HG03520 (cell line): Measurements from ENCODE around the gene EYA3.

Experiments used
- ATAC-seq: cut with Tn5 transposase; IDR thresholded peaks from one replicate; pipeline ENCODE4 v1.9.1; 2021; ENCODE audit warnings: mild to moderate bottlenecking, moderate library complexity; ENCODE audit not compliant: unreplicated experiment

EYA3 gene

DNA sequence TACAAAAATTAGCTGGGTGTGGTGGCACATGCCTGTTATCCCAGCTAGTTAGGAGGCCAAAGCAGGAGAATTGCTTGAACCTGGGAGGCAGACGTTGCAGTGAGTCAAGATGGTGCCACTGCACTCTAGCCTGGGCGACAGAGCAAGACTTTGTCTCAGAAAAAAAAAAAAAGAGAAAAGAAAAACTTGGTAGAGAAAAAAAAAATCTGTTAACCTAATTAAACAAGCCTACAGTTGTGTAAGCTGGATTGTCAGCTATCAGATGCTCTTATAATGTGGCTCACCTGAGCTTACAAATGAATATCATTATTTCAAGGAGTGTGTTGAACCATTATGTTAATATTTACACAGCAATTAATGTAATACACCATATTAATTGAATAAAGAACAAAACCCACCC, 26.4 kb upstream of the EYA3 start:
- ATAC-seq = no peak

DNA sequence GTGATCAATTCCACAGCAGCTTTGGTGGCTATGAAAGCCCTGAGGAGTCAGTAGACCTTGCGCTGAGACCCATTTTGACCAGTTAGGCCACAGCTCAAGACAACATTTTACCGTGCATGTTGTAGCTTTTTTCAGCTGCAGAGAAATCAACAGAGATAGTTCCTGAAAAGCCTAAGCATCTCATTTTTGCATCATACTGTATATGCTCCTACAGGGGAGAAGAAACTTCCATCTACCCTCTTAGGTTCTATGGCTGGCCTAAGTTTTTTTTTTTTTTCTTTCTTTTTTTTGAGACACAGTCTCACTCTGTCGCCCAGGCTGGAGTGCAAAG, 24.8 kb upstream of the EYA3 start:
- no peak for ATAC-seq

DNA sequence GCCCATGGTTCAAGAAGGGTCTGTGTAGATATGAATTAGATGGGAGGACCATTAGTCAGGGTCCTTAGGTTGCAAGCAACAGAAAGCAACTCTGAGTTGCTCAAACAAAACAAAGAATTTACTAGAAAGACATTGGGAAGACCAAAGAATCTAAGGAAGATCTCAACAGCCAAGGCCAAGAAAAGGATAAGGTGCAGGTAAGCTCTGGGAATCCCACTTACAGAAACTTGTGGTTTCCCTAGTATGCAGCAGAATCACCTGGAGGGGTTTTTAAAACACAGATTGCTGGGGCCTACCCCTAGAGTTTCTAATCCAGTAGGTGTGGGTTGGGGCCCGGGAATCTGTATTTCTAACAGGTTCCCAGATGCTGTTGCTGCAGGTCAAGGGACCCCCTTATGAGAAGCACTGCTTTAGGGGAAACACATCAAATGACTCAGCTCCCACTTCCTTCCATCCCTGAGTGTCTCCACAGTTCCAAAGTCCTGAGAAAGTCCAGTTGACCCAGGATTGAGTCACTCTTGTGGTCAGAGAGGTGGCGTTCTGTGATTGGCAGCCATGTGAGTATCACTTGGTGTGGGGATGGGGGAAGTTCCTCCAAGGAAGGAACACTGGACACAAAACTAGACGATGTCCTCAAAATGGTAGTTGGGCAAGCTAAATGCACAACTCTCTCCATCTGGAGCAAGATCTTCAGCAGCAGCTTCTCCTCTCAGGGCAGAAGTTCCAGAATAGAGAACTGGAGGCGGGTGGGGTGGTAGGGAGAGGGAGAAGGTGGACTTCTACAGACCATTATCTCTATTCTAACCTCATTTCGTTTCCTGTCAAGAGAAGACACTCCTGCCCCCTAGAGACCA, 24.2 kb upstream of the EYA3 start:
- no peak for ATAC-seq

DNA sequence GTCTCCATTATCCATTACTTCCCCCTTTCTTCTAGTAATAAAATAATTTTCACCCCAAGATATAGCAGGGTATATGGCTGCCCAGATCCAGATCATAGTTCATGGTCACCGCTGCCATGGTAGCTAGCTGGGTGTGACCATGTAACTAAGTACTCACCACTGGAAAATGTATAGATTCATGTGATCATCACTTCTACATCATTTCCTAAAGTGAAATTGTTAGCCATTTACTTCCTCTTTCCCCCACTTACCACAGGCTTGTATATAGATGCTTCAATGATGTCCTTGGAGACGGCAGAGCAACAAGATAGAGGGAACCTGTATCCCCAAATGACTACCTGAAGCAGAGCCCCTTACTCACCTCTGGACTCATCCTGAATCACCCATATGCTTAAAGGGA, 22.7 kb upstream of the EYA3 start:
- ATAC-seq = no peak

DNA sequence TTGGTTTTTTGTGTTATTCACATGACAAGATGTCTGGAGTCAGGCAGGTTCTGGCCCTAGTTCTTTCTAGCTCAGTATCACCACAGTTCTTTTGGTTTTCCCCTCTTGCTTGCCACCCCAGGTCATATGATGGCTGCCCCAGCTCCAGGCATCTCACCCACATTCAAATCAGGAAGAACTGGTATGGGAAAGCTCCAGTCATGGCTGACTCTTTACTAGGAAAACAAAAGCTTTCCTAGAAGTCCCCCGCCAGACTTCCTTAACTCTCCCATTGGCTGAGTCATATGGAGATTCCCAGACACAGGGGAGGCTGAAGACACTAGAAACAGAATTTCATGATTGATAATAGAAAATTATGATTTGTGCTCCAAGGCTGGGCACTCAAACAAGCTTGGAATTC, 22.1 kb upstream of the EYA3 start:
- ATAC-seq = no peak

DNA sequence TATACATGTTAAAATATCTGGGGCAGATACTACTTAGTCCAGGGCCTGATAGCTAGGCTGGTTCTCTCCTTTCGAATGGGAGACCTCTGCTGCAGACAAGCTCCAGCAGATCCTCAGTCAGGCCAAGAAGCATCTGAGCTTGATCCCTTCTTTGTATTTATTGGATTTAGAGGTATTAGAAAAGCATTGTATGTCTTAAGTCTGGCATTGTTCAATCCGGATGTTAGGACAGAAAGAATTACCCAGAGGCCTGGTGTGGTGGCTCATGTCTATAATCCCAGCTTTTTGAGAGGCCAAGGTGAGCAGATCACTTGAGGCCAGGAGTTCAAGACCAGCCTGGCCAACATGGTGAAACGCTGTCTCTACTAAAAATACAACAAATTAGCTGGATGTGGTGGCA, 21.2 kb upstream of the EYA3 start:
- ATAC-seq = no peak

DNA sequence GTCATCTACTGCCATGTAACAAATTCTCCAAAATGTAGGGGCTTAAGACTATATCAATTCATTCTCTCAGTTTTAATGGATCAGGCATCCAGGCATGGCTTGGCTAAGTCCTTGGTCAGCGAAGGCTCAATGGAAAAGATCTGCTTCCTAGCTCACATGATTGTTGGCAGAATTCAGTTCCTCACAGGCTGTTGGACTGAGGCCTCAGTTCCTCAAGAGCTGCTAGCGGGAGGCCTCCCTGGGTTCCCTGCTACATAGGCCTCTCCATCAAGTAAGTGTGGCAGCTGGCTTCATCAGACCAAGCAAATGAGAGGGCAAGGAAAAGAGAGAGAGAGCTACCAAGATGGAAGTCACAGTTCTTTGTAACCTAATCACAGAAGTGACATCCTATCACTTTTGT, 19.6 kb upstream of the EYA3 start:
- no peak for ATAC-seq

DNA sequence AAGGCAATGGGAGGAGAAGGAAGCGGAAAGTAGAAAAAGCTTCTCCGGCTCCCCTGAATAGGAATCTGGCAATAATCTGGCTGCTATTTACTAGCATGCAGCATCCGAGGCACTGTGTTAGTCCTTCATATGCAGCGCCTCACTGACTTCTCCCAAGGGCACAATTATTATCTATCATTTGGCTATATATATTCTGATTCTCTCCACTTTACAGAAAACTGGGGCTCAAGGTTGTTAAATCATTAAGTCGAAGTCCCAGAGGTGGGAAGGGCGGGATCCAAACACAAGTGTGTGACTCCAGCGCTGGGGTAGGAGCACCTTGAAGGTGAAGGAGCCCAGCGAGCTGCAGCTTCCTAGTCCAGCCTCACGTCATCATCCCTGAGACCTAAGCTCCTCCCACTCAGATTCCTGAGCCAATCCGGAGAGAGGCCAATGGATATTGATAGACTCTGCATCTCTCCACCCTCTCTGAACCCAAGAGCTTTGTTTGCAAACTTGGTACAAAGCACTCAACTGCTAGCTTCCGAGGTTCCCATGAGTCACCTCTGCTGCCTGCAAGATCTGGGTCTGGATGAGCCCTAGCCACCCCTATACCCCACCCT, 16.6 kb upstream of the EYA3 start:
- no peak for ATAC-seq

DNA sequence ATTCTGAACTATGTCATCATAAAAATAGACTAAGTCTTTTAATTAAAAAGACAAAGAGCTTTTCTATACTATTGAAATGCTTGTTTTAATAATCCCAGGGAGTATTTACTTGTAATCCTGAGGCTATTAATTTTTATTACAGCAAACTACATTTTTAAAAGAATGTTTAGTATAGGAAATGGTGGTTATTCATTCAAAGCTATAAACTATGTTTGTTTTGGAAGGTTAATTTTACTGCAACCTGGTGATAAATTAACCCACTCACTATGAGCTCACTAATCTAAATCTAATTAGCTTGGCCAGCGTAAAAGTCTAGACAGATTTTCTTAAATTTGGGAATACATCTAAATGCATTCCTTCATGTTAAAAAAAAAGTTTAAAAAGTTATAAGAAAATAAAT, 13.8 kb upstream of the EYA3 start:
- ATAC-seq = no peak

DNA sequence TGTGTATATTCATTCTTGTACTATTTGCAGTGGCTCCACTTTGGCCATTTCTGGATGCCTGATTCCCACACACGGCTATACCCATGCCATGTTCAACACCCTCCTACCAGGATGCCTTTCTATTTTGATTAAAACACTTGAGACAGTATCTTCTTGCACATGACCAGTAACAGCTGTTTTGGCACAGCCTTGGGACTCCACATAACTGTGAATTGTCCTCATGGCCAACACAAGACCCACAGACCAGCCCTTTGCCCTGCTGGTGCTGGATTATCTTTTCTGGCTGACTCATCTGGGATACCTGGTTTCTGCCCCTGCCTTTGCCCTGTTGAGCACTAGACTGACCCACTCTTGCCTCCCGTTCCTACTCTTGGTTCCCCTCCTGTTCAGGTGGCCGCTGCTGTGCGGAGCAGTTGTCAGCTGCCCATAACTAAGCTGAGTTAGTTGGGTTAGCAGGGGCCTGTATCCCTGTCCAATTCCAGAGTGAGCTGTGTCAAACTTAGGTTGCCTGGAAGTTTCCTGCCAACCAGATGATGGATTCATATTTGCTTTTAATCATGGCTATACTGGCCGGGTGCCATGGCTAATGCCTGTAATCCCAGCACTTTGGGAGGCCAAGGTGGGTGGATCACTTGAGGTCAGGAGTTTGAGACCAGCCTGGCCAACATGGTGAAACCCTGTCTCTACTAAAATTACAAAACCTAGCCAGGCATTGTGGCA, 10.8 kb upstream of the EYA3 start:
- ATAC-seq = no peak

DNA sequence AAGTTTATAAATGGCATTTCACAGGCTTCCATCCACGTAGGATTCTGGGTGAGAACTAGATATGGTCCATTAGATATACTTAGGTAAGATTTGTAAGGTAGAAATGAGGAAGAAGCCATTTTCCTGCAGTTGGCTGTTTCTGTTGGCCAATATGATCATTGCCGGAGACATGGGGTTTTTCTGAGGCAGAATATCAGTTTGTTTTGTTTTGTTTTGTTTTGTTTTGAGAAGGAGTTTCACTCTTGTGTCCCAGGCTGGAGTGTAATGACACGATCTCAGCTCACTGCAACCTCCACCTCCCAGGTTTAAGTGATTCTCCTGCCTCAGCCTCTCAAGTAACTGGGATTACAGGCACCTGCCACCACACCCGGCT, 8.7 kb upstream of the EYA3 start:
- ATAC-seq = no peak

DNA sequence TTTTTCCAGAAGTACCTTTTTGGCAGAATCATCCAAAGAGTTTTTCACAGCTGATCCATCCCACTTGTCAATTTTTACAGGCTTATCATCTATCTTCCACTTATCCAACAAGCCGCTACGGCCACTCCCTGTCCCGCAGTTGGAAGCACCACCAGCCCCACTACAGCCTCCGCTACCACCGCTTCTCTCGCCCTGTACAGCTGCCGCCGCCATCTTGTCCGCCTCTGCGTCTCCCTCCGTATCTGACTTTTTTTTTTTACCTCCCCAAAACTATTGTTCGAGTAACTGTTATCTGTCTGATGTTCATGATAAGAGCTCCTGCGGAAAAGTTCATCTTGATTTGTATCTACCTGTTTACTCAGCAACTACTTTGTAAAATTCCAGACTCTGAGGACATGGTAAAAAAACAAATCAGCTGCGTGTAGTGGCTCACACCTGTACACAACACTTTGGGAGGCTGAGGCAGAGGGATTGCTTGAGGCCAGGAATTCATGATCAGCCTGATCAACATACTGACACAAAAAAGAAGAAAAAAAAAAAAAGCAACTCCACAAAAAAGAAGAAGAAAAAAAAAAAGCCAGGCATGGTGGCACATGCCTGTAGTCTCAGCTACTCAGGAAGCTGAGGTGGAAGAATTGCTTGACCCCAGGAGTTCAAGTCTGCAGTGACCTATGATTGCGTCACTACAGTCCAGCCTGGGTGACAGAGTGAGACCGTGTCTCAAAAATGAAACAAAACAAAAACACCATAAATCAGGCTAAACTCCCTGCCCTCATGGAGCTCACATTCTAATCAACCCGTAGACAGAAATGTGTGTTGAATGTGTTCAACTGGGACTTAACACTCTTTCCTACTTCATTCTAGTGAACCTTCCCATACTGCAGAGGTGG, 8.0 kb upstream of the EYA3 start:
- ATAC-seq = no peak

DNA sequence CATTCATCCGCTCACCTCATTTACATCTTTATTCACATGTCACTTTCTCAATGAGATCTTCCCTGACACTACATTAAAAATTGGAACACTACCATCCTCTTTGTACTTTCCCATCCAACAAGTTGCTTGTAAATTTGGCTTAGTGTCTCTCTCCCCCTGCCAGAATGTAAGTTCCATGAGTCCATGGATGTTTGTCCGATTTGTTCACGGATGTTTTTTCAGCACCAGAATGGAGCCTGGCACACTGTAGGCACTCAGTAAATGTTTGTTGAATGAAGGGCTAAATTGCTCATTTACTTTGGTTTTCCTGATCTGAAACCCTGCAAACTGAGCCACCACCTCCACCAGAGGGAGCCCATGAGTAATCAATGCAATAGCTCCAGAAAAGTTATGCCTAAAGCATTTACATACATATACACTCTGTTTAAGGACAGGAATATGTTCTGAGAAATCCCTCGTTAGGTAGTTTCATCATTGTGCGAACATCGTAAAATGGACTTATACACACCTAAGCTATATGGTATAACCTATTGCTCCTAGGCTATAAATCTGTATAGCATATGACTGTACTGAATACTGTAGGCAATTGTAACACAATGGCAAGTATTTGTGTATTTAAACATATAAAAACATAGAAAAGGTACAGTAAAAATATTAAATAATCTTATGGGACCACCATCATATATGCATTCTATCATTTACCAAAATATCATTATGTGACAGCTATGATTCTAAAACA, 2.8 kb upstream of the EYA3 start:
- ATAC-seq = no peak

DNA sequence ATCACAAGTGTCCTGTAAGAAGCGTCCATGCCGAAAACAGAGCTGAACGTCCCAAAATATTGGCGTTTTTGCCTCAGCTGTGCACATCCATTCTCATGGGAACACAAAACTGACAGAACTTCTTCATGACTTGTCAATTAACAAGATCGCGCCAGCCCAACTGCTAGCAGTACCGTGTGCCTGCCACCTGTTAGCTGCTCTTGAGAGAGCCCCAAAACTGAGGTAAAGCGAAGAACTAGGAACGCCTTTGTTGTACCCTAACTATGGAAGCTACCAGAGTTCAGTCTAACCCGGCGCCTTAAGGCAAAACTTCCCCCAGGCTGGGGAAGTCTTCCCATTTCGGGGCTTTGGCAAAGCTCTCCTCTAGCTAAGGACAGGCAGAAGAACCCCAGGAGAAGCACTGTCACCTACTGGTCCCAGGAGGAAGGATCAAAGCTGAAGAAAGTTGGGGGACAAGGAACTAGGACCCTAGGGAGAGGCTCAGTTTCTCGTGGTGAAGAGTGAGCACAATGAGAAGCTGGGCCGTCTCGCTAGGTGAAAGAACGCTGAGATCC, 719 bp downstream of the EYA3 start:
- ATAC-seq = no peak

DNA sequence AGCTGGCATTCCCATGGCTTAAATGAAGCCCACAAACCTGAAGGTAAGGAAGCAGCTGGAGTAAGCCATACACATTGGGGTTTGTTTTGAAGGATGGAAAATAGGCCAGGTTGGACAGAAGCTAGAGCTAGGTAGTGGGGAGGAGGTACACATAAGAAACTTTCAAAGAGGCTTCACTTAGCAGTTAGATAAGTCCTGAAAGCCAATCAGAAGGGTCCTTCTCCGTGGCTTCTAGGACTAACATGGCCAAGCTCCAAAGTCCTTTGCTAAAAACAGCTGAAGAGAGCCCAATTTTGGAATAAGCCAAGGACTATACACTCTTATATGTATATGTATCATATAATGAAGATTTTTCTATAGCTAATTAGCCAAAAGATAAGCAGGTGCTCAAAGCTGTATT, 1.8 kb downstream of the EYA3 start:
- no peak for ATAC-seq

DNA sequence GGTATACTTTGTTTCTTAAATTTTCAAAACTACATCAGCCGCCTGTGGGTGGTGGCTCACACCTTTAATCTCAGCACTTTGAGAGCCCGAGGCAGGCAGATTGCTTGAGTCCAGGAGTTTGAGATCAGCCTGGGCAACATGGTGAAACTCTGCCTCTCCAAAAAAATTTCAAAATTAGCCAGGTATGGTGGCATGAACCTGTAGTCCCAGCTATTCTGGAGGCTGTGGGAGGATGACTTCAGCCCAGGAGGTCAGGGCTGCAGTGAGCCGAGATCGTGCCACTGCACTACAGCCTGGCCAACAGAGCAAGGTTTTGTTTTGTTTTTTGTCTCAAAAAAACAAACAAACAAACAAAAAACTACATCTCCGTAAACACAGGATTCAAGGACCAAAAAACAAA, 3.3 kb downstream of the EYA3 start:
- no peak for ATAC-seq

DNA sequence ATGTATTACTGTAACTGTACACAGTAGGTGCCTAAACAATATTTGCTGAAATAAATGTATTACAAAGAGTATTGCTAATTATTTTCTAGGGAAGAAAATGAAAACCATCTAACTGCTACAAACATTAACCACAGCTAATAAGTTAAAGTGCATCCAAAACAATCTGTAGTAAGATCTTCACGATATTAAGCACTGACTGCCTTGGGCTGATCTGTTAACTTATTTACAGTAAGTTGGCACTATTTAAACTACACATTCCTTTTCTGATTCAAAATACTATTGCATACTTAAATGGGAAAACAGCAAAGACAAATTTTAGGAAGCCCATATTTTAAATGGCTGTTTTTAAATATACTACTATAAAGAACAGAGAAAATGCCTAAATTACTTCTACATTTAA, 4.5 kb downstream of the EYA3 start:
- ATAC-seq = no peak

DNA sequence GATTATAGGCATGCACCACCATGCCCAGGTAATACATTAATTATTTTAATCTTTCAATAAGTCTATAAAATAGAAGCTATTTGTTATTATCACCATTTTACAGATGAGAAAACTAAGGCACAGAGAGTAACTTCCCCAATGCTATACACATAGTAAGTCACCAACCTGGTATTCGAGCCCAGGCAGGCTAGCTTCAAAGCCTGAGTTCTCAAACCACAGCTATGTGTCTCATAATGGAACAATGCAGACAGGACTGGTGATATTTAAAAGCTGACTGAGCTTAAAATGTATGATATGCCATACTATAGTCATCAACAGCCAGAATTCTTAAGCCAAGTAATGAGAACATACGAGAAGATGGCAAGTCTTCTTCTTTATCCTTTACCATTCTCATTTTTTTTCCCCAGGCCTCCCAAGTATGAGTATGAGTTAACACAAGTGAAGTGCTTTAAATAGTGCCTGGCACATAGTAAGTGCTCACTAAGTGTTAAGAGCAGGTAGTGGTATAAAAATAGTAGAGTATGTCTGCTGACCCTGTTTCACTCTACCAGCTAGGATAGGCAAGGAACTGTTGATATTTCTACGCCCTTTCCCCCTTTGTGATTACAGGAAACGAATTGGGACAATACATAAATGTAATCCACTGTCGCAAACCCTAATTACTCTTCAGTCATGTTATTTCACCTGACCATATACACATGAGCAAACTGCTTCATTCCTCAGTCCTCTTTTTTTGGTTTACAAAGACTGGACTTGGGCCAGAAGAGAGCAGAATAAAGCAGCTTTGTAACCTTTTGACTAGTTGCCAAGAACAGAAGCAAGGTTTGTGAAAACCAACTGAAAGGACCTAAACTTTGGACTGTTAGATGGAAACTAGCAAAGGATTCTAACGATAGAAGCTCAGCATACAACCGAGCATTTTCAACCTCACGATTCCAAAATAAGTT, 9.5 kb downstream of the EYA3 start:
- no peak for ATAC-seq

DNA sequence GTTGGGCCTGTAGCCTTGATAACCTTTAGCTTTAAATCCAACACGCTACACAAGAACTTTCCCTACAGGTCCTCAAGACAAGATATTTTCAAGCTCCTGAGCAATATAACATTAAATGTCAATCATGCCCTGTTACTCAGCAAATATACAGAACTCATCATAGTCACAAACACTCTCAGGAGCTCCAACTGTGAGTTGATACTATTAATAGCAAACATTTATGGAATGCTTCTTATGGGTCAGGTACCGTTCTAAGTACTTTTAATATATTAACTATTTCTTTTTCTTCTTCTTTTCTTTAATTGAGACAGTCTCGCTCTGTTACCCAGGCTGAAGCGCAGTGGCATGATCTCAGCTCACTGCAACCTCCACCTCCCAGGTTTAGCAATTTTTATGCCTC, 10.1 kb downstream of the EYA3 start:
- ATAC-seq = no peak
